ENCODE data around the gene RAB11FIP4.
A peak's percentile ranks its signal among the peaks of the same experiment; 100 is the strongest.

RAB11FIP4 gene

GRCh38 chr17:31452101-31452500, 60.6 kb downstream of the RAB11FIP4 start:
- Histone ChIP-seq H3K27me3 (ENCODE audit: insufficient read depth, low read depth, severe bottlenecking) (no peaks in the 10 kb centered on the region), H3K9me3 (ENCODE audit: severe bottlenecking) (no peaks in the 10 kb centered on the region), H3K36me3 (no peaks in the 10 kb centered on the region), H3K4me3 (ENCODE audit: low read depth, low read length) (no peak overlapping the region), H3K27ac (no peak overlapping the region)
- TF ChIP-seq CTCF (IDR thresholded peaks at IDR 0.05; ENCODE audit: low read depth, low read length) = no peak
- no peak for DNase-seq

GRCh38 chr17:31452561-31453110, 61.2 kb downstream of the RAB11FIP4 start:
- no peak for DNase-seq
- no peaks in the 10 kb centered on the region for H3K27me3 ChIP-seq (ENCODE audit: insufficient read depth, low read depth, severe bottlenecking)
- no peak for TF ChIP-seq CTCF (IDR thresholded peaks at IDR 0.05; ENCODE audit: low read depth, low read length)
- H3K4me3 ChIP-seq (ENCODE audit: low read depth, low read length) = no peak overlapping the region
- H3K27ac ChIP-seq = no peak overlapping the region
- no peaks in the 10 kb centered on the region for H3K36me3 ChIP-seq
- H3K9me3 ChIP-seq (ENCODE audit: severe bottlenecking) = no peaks in the 10 kb centered on the region

- Histone ChIP-seq H3K27me3 (ENCODE audit: insufficient read depth, low read depth, severe bottlenecking) (no peaks in the 10 kb centered on the region), H3K36me3 (no peaks in the 10 kb centered on the region), H3K4me3 (ENCODE audit: low read depth, low read length) (no peak overlapping the region), H3K27ac (no peak overlapping the region), H3K9me3 (ENCODE audit: severe bottlenecking) (no peaks in the 10 kb centered on the region)
- DNase-seq = no peak
- no peak for TF ChIP-seq CTCF (IDR thresholded peaks at IDR 0.05; ENCODE audit: low read depth, low read length)
Observed at GRCh38 chr17:31453896-31454295, 62.4 kb downstream of the RAB11FIP4 start.

GRCh38 chr17:31456814-31457213, 65.3 kb downstream of the RAB11FIP4 start:
- no peak for TF ChIP-seq CTCF (IDR thresholded peaks at IDR 0.05; ENCODE audit: low read depth, low read length)
- no peaks in the 10 kb centered on the region for H3K9me3 ChIP-seq (ENCODE audit: severe bottlenecking)
- DNase-seq = no peak
- no peaks in the 10 kb centered on the region for H3K27me3 ChIP-seq (ENCODE audit: insufficient read depth, low read depth, severe bottlenecking)
- H3K36me3 ChIP-seq = no peaks in the 10 kb centered on the region
- H3K4me3 ChIP-seq (ENCODE audit: low read depth, low read length) = no peak overlapping the region
- H3K27ac ChIP-seq = no peak overlapping the region

- Histone ChIP-seq H3K9me3 (ENCODE audit: severe bottlenecking) (no peaks in the 10 kb centered on the region), H3K27me3 (ENCODE audit: insufficient read depth, low read depth, severe bottlenecking) (no peaks in the 10 kb centered on the region), H3K36me3 (no peaks in the 10 kb centered on the region), H3K4me3 (ENCODE audit: low read depth, low read length) (no peak overlapping the region), H3K27ac (peak overlapping the region; percentile 42; the same call in 1 of the 2 replicates)
- DNase-seq = no peak
- no peak for TF ChIP-seq CTCF (IDR thresholded peaks at IDR 0.05; ENCODE audit: low read depth, low read length)
Observed at GRCh38 chr17:31457391-31458234, 66.1 kb downstream of the RAB11FIP4 start.

All from WERI-Rb-1 (cell line).